ENCODE data around the gene NDUFAF2. TPM values are rescaled to one million over a fixed set of nuclear protein-coding genes. Genes with fewer than 3 reads are reported as not detected.

NDUFAF2 gene
- total and polyA plus RNA-seq, 2 of the 8 experiments (the other 6 are each of a cell fraction or from before 2014, with no cell fraction given) = 10.7 to 46.5 TPM

DNA sequence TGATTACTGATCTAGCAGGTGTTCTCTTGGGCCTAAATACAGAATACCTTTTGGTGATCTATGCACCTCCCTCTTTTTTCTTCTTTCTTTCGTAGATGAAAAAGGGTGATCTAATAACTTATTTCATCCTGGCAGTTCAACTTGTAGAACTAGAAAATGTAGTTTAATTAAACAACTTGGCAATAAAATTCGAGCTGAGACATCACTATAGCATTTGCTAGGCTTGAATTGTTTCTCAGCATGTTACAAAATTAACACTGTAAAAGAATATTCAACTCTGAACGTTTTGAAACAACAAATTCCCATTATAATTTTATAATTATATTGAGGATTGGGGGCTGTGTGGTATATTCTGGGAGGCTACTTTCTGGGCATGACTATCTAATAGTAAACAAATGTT lies 197.8 kb downstream of the NDUFAF2 start (continued):
- TF ChIP-seq, protein P1, sequence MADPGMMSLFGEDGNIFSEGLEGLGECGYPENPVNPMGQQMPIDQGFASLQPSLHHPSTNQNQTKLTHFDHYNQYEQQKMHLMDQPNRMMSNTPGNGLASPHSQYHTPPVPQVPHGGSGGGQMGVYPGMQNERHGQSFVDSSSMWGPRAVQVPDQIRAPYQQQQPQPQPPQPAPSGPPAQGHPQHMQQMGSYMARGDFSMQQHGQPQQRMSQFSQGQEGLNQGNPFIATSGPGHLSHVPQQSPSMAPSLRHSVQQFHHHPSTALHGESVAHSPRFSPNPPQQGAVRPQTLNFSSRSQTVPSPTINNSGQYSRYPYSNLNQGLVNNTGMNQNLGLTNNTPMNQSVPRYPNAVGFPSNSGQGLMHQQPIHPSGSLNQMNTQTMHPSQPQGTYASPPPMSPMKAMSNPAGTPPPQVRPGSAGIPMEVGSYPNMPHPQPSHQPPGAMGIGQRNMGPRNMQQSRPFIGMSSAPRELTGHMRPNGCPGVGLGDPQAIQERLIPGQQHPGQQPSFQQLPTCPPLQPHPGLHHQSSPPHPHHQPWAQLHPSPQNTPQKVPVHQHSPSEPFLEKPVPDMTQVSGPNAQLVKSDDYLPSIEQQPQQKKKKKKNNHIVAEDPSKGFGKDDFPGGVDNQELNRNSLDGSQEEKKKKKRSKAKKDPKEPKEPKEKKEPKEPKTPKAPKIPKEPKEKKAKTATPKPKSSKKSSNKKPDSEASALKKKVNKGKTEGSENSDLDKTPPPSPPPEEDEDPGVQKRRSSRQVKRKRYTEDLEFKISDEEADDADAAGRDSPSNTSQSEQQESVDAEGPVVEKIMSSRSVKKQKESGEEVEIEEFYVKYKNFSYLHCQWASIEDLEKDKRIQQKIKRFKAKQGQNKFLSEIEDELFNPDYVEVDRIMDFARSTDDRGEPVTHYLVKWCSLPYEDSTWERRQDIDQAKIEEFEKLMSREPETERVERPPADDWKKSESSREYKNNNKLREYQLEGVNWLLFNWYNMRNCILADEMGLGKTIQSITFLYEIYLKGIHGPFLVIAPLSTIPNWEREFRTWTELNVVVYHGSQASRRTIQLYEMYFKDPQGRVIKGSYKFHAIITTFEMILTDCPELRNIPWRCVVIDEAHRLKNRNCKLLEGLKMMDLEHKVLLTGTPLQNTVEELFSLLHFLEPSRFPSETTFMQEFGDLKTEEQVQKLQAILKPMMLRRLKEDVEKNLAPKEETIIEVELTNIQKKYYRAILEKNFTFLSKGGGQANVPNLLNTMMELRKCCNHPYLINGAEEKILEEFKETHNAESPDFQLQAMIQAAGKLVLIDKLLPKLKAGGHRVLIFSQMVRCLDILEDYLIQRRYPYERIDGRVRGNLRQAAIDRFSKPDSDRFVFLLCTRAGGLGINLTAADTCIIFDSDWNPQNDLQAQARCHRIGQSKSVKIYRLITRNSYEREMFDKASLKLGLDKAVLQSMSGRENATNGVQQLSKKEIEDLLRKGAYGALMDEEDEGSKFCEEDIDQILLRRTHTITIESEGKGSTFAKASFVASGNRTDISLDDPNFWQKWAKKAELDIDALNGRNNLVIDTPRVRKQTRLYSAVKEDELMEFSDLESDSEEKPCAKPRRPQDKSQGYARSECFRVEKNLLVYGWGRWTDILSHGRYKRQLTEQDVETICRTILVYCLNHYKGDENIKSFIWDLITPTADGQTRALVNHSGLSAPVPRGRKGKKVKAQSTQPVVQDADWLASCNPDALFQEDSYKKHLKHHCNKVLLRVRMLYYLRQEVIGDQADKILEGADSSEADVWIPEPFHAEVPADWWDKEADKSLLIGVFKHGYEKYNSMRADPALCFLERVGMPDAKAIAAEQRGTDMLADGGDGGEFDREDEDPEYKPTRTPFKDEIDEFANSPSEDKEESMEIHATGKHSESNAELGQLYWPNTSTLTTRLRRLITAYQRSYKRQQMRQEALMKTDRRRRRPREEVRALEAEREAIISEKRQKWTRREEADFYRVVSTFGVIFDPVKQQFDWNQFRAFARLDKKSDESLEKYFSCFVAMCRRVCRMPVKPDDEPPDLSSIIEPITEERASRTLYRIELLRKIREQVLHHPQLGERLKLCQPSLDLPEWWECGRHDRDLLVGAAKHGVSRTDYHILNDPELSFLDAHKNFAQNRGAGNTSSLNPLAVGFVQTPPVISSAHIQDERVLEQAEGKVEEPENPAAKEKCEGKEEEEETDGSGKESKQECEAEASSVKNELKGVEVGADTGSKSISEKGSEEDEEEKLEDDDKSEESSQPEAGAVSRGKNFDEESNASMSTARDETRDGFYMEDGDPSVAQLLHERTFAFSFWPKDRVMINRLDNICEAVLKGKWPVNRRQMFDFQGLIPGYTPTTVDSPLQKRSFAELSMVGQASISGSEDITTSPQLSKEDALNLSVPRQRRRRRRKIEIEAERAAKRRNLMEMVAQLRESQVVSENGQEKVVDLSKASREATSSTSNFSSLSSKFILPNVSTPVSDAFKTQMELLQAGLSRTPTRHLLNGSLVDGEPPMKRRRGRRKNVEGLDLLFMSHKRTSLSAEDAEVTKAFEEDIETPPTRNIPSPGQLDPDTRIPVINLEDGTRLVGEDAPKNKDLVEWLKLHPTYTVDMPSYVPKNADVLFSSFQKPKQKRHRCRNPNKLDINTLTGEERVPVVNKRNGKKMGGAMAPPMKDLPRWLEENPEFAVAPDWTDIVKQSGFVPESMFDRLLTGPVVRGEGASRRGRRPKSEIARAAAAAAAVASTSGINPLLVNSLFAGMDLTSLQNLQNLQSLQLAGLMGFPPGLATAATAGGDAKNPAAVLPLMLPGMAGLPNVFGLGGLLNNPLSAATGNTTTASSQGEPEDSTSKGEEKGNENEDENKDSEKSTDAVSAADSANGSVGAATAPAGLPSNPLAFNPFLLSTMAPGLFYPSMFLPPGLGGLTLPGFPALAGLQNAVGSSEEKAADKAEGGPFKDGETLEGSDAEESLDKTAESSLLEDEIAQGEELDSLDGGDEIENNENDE (IDR thresholded peaks at IDR 0.05; ENCODE audit: insufficient replicate concordance, low read length) = no peak
